Measurements from ENCODE around the gene EXOC4. TPM values are rescaled to one million over a fixed set of nuclear protein-coding genes. Genes with fewer than 3 reads are reported as not detected.

Gene EXOC4
- total and polyA plus RNA-seq, 2 donors (not counting 1 experiment from before 2014, with no cell fraction given), result 79.6 to 158 TPM

DNA sequence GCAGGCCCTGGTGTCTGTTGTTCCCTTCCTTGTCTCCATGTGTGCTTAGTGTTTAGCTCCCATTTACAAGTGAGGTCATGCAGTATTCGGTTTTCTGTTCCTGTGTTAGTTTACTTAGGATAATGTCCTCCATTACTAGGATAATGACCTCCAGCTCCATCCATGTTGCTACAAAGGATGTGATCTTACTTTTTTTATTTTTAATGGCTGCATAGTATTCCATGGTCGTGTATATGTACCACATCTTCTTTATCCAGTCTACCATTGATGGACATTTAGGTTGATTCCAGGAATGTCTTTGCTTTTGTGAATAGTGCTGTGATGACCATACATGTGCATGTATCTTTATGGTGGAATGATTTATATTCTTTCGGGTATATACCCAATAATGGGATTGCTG is 333.4 kb downstream of the EXOC4 start:
- Histone ChIP-seq H3K4me3 (replicated peaks in 1 of 4; ENCODE audit: control extremely low read depth in 1 of 4, insufficient read depth in 1 of 4, low read depth in 3 of 4, low read length in 4 of 4) (no peak overlapping the region), H3K9me3 (ENCODE audit: control insufficient read depth, insufficient read depth, low read depth, low read length) (no peaks in the 10 kb centered on the region), H3K27ac (ENCODE audit: insufficient read depth, low read length) (no peak overlapping the region), H2AFZ (ENCODE audit: low read length) (no peak overlapping the region), H3K4me1 (ENCODE audit: control insufficient read depth, extremely low read depth, insufficient read depth, low read length) (peaks cover 23% of the 10 kb centered on the region), H3K27me3 (ENCODE audit: control insufficient read depth, insufficient read depth, low read length) (no peaks in the 10 kb centered on the region), H3K4me2 (ENCODE audit: extremely low read depth, insufficient read depth, low read length) (no peak overlapping the region), H3K9ac (ENCODE audit: insufficient read depth, low read length) (no peak overlapping the region), H4K20me1 (ENCODE audit: control insufficient read depth, extremely low read depth, insufficient read depth, low read length) (no peaks in the 10 kb centered on the region), H3K36me3 (ENCODE audit: control insufficient read depth, insufficient read depth, low read length) (no peaks in the 10 kb centered on the region), H3K79me2 (ENCODE audit: control insufficient read depth, insufficient read depth, low read length) (no peaks in the 10 kb centered on the region)
- TF ChIP-seq EZH2 (IDR thresholded peaks at IDR 0.05; ENCODE audit: low read length, missing control alignments), result no peak
- TF ChIP-seq, protein P1, sequence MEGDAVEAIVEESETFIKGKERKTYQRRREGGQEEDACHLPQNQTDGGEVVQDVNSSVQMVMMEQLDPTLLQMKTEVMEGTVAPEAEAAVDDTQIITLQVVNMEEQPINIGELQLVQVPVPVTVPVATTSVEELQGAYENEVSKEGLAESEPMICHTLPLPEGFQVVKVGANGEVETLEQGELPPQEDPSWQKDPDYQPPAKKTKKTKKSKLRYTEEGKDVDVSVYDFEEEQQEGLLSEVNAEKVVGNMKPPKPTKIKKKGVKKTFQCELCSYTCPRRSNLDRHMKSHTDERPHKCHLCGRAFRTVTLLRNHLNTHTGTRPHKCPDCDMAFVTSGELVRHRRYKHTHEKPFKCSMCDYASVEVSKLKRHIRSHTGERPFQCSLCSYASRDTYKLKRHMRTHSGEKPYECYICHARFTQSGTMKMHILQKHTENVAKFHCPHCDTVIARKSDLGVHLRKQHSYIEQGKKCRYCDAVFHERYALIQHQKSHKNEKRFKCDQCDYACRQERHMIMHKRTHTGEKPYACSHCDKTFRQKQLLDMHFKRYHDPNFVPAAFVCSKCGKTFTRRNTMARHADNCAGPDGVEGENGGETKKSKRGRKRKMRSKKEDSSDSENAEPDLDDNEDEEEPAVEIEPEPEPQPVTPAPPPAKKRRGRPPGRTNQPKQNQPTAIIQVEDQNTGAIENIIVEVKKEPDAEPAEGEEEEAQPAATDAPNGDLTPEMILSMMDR (conservative IDR thresholded peaks at IDR 0.05 in 1 of 2, IDR thresholded peaks at IDR 0.05 in 1 of 2; ENCODE audit: low read depth in 1 of 2, low read length in 2 of 2), result no peak
- no peak for DNase-seq (ENCODE audit: low read depth in 2 of 2)

DNA sequence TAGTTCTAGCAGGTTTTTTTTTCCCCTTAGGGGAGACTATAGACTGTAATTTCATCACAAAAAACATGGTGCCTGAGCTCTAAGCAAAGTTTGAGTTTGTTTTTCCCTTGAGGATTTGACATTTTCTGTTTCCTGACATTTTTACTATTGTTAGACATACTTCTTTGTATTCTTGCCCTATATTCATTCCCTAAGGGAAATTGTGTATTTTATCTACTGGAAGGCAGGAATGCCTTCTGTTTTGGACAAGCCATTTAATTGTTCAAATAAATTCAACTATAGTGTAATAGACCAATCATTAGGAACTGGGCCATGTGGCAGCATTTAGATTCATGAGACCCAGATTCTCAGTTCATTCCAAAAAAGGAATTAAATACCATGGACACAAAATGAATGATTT is 335.0 kb downstream of the EXOC4 start:
- Histone ChIP-seq H3K4me3 (replicated peaks in 1 of 4; ENCODE audit: control extremely low read depth in 1 of 4, insufficient read depth in 1 of 4, low read depth in 3 of 4, low read length in 4 of 4) (no peak overlapping the region), H3K36me3 (ENCODE audit: control insufficient read depth, insufficient read depth, low read length) (no peaks in the 10 kb centered on the region), H3K27me3 (ENCODE audit: control insufficient read depth, insufficient read depth, low read length) (no peaks in the 10 kb centered on the region), H3K4me1 (ENCODE audit: control insufficient read depth, extremely low read depth, insufficient read depth, low read length) (peaks cover 18% of the 10 kb centered on the region), H3K79me2 (ENCODE audit: control insufficient read depth, insufficient read depth, low read length) (no peaks in the 10 kb centered on the region), H3K9me3 (ENCODE audit: control insufficient read depth, insufficient read depth, low read depth, low read length) (no peaks in the 10 kb centered on the region), H3K27ac (ENCODE audit: insufficient read depth, low read length) (no peak overlapping the region), H2AFZ (ENCODE audit: low read length) (no peak overlapping the region), H4K20me1 (ENCODE audit: control insufficient read depth, extremely low read depth, insufficient read depth, low read length) (no peaks in the 10 kb centered on the region), H3K9ac (ENCODE audit: insufficient read depth, low read length) (no peak overlapping the region), H3K4me2 (ENCODE audit: extremely low read depth, insufficient read depth, low read length) (no peak overlapping the region)
- no peak for DNase-seq (ENCODE audit: low read depth in 2 of 2)
- no peak for TF ChIP-seq EZH2 (IDR thresholded peaks at IDR 0.05; ENCODE audit: low read length, missing control alignments)
- TF ChIP-seq, protein P1 (conservative IDR thresholded peaks at IDR 0.05 in 1 of 2, IDR thresholded peaks at IDR 0.05 in 1 of 2; ENCODE audit: low read depth in 1 of 2, low read length in 2 of 2), result no peak

DNA sequence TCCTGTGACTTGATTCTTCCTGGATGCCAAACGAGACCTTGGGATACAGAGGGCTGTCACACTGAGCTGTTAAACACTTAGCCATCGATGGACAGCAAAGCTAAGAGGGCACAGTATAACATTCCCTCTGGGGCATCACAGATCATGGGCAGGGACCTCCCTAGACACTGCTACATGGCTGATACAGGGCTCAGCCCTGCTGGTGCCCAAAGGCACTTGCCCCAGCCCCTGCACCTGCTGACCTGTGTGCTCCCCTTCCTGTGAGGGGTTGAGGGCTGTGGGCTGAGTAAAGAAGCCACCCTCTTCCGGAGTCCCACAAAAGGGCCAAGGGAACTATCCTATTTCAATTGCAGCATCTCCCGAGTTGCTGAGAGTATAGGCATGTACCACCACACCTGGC is 337.9 kb downstream of the EXOC4 start:
- TF ChIP-seq, protein P1 (conservative IDR thresholded peaks at IDR 0.05 in 1 of 2, IDR thresholded peaks at IDR 0.05 in 1 of 2; ENCODE audit: low read depth in 1 of 2, low read length in 2 of 2), result no peak
- no peak for TF ChIP-seq EZH2 (IDR thresholded peaks at IDR 0.05; ENCODE audit: low read length, missing control alignments)
- no peaks in the 10 kb centered on the region for H3K36me3 ChIP-seq (ENCODE audit: control insufficient read depth, insufficient read depth, low read length)
- no peak overlapping the region for H3K4me3 ChIP-seq (replicated peaks in 1 of 4; ENCODE audit: control extremely low read depth in 1 of 4, insufficient read depth in 1 of 4, low read depth in 3 of 4, low read length in 4 of 4)
- H3K27me3 ChIP-seq (ENCODE audit: control insufficient read depth, insufficient read depth, low read length), result no peaks in the 10 kb centered on the region
- H4K20me1 ChIP-seq (ENCODE audit: control insufficient read depth, extremely low read depth, insufficient read depth, low read length), result no peaks in the 10 kb centered on the region
- no peaks in the 10 kb centered on the region for H3K9me3 ChIP-seq (ENCODE audit: control insufficient read depth, insufficient read depth, low read depth, low read length)
- no peak overlapping the region for H3K9ac ChIP-seq (ENCODE audit: insufficient read depth, low read length)
- H3K4me2 ChIP-seq (ENCODE audit: extremely low read depth, insufficient read depth, low read length), result no peak overlapping the region
- DNase-seq (ENCODE audit: low read depth in 2 of 2), result no peak
- H3K27ac ChIP-seq (ENCODE audit: insufficient read depth, low read length), result no peak overlapping the region
- H3K79me2 ChIP-seq (ENCODE audit: control insufficient read depth, insufficient read depth, low read length), result no peaks in the 10 kb centered on the region
- H2AFZ ChIP-seq (ENCODE audit: low read length), result no peak overlapping the region
- no peaks in the 10 kb centered on the region for H3K4me1 ChIP-seq (ENCODE audit: control insufficient read depth, extremely low read depth, insufficient read depth, low read length)

Data from fibroblast of lung (primary cell).